Measurements from ENCODE around the gene KRT16.
"Not testable (repeated sequence)": the region's sequence is repeated elsewhere in the genome, so short reads cannot be mapped to it uniquely, and the experiment has no call there.

The KRT16 gene

DNA sequence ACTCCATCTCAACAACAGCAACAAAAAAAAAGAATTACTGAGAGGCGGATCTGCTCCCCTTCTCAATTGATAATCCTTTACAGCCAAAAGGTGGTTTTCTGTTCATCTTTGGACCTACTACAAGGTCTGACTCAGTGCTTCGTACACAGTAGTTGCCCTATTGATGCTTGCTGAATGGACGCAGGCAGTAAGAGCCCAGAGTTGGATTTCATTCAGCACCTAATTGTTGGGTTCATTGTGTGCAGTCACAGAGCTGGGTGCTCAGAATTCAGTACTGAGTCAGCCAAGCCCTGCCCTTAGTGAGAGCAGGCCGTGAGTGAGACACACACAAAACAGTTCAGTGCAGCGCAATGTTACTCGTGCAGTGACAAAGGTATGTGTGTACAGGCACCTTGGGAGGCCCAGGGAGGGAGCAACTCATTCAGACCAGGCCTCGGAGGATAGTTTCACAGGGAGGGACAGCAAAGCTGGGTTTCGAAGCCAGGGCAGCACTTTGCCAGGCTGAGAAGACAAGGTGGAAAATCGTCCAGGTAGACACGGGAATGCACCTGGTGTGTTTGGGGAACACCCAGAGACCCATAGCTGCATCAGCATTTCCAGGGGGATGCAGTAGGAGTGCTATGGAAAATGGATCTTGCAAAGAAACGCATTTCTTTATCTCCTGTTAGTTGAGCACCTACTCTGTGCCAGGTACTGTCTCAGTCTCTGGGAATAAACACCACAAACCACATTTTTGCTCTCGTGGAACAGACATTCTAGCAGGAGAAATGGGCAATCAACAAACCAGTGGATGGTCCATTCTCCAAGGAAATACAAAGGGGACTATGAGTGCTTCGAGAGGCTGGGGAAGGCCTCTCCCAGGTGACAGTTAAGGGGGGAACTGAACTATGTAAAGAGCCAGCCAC lies 29.9 kb upstream of the KRT16 start:
- peaks cover 5% of the 10 kb centered on the region for H3K4me1 ChIP-seq (ENCODE audit: control insufficient read depth, insufficient read depth, low read depth, low read length)
- no peaks in the 10 kb centered on the region for H3K79me1 ChIP-seq (replicated peaks; ENCODE audit: low read length, poor library complexity, severe bottlenecking)
- no peak overlapping the region for H2BK120ac ChIP-seq (ENCODE audit: low read depth, low read length)
- H3K4me3 ChIP-seq (ENCODE audit: insufficient read depth in 1 of 2, low read depth in 1 of 2, low read length in 2 of 2) = no peak overlapping the region
- H3K18ac ChIP-seq (ENCODE audit: low read depth in 1 of 2, low read length in 2 of 2) = no peak overlapping the region
- H3K9me3 ChIP-seq (ENCODE audit: control insufficient read depth, low read length) = no peaks in the 10 kb centered on the region
- H3K9ac ChIP-seq (ENCODE audit: low read length) = no peak overlapping the region
- no peak overlapping the region for H3K4me2 ChIP-seq (ENCODE audit: low read length, poor library complexity, severe bottlenecking)
- no peak overlapping the region for H4K91ac ChIP-seq (ENCODE audit: low read length)
- WGBS = 89% methylated on average over 13 of the region's 13 CpGs
- no peak overlapping the region for H2AFZ ChIP-seq (ENCODE audit: low read depth, low read length)
- H2AK5ac ChIP-seq (ENCODE audit: low read length, severe bottlenecking) = no peak overlapping the region
- no peak overlapping the region for H2BK15ac ChIP-seq (ENCODE audit: low read depth, poor library complexity, severe bottlenecking)
- no peaks in the 10 kb centered on the region for H3K36me3 ChIP-seq (ENCODE audit: control insufficient read depth in 1 of 2, insufficient read depth in 2 of 2, low read depth in 1 of 2, low read length in 2 of 2)
- H3K27ac ChIP-seq (ENCODE audit: low read length, poor library complexity, severe bottlenecking) = no peak overlapping the region
- no peak overlapping the region for H4K8ac ChIP-seq (ENCODE audit: low read length)
- no peak overlapping the region for H3K4ac ChIP-seq (ENCODE audit: low read depth in 1 of 2, low read length in 2 of 2)
- no peak for DNase-seq
- no peak overlapping the region for H3K14ac ChIP-seq (ENCODE audit: low read length in 2 of 2)
- no peak overlapping the region for H3K23ac ChIP-seq (ENCODE audit: low read length in 2 of 2)
- no peaks in the 10 kb centered on the region for H3K27me3 ChIP-seq (ENCODE audit: control insufficient read depth in 1 of 2, insufficient read depth in 1 of 2, low read length in 2 of 2)
- H2BK5ac ChIP-seq (ENCODE audit: low read depth, low read length, poor library complexity, severe bottlenecking) = no peak overlapping the region
- no peak overlapping the region for H2BK12ac ChIP-seq (ENCODE audit: low read length in 2 of 2)

DNA sequence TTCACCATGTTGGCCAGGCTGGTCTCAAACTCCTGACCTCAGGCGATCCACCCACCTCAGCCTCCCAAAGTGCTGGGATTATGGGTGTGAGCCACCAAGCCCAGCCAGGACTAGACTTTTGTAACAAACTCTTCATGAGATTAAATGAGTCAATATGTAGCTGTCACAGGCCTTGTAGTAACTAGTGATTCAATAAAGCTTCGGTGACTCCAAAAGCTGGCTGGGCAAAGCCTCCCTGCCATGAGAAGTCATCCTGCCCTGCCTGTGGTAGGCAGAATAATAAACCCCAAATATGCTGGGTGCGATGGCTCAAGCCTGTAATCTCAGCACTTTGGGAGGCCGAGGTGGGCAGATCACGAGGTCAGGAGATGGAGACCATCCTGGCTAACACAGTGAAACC lies 28.0 kb upstream of the KRT16 start:
- DNase-seq; H2AK5ac ChIP-seq (ENCODE audit: low read length, severe bottlenecking); H3K9ac ChIP-seq (ENCODE audit: low read length); H2BK12ac ChIP-seq (ENCODE audit: low read length in 2 of 2); H3K4me1 ChIP-seq (ENCODE audit: control insufficient read depth, insufficient read depth, low read depth, low read length); H3K79me1 ChIP-seq (replicated peaks; ENCODE audit: low read length, poor library complexity, severe bottlenecking); H2BK5ac ChIP-seq (ENCODE audit: low read depth, low read length, poor library complexity, severe bottlenecking); H3K27me3 ChIP-seq (ENCODE audit: control insufficient read depth in 1 of 2, insufficient read depth in 1 of 2, low read length in 2 of 2); H3K23ac ChIP-seq (ENCODE audit: low read length in 2 of 2); H2AFZ ChIP-seq (ENCODE audit: low read depth, low read length); H3K36me3 ChIP-seq (ENCODE audit: control insufficient read depth in 1 of 2, insufficient read depth in 2 of 2, low read depth in 1 of 2, low read length in 2 of 2); H4K8ac ChIP-seq (ENCODE audit: low read length); H4K91ac ChIP-seq (ENCODE audit: low read length); H2BK120ac ChIP-seq (ENCODE audit: low read depth, low read length); H3K14ac ChIP-seq (ENCODE audit: low read length in 2 of 2); H2BK15ac ChIP-seq (ENCODE audit: low read depth, poor library complexity, severe bottlenecking); H3K4me2 ChIP-seq (ENCODE audit: low read length, poor library complexity, severe bottlenecking); H3K18ac ChIP-seq (ENCODE audit: low read depth in 1 of 2, low read length in 2 of 2); H3K27ac ChIP-seq (ENCODE audit: low read length, poor library complexity, severe bottlenecking); H3K9me3 ChIP-seq (ENCODE audit: control insufficient read depth, low read length); H3K4ac ChIP-seq (ENCODE audit: low read depth in 1 of 2, low read length in 2 of 2); H3K4me3 ChIP-seq (ENCODE audit: insufficient read depth in 1 of 2, low read depth in 1 of 2, low read length in 2 of 2): not testable (repeated sequence)
- 93% methylated on average over 4 of the region's 5 CpGs for WGBS

DNA sequence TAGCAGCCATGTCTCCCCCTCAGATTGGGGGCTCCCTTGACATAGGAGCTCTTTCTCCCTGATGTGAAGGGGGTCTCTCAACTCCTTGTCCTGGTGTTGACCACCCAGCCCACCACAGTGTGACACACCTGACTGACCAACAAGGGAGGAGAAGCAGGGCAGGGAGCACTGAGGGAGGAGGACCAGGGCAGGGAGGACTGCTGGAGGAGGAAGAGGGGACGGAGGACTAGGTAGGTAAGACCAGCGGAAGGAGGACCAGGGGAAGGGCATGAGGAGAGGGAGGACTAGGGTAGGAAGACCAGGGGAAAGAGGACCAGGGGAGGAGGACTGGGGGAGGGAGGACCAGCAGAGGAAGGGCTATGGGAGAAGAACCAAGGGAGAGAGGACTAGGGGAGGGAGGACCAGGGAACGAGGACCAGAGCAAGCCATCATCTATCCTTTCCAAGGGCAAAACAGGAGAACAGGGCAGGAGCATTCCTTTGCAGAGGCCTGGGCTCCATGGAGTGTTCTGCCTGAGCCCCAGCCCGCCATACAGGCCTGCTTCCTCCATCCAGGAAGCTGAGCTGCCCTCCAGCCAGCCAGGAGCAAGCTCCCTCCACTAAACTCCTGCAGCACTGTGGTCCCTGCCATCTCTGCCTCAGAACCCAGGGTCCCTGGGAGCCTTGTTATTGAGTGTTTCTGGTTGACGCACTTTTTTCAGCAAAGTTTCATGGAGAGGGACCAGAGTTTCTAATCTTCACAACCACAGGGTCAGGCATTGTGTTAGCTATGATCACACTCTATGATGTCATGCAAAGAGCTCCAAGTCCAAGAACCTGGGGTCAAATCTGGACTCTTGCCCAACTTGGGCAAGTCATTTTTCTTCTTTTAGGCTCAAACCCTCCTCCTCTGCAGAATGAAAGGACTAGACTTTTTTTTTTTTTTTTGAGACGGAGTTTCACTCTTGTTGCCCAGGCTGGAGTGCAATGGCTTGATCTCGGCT lies 27.2 kb upstream of the KRT16 start:
- H3K9me3 ChIP-seq (ENCODE audit: control insufficient read depth, low read length) = no peaks in the 10 kb centered on the region
- H3K18ac ChIP-seq (ENCODE audit: low read depth in 1 of 2, low read length in 2 of 2) = no peak overlapping the region
- H2AK5ac ChIP-seq (ENCODE audit: low read length, severe bottlenecking) = no peak overlapping the region
- H2BK5ac ChIP-seq (ENCODE audit: low read depth, low read length, poor library complexity, severe bottlenecking) = no peak overlapping the region
- H3K36me3 ChIP-seq (ENCODE audit: control insufficient read depth in 1 of 2, insufficient read depth in 2 of 2, low read depth in 1 of 2, low read length in 2 of 2) = no peaks in the 10 kb centered on the region
- no peak overlapping the region for H4K8ac ChIP-seq (ENCODE audit: low read length)
- H3K79me1 ChIP-seq (replicated peaks; ENCODE audit: low read length, poor library complexity, severe bottlenecking) = no peaks in the 10 kb centered on the region
- H3K27ac ChIP-seq (ENCODE audit: low read length, poor library complexity, severe bottlenecking) = no peak overlapping the region
- no peak overlapping the region for H2BK120ac ChIP-seq (ENCODE audit: low read depth, low read length)
- no peak overlapping the region for H3K9ac ChIP-seq (ENCODE audit: low read length)
- no peak overlapping the region for H2BK15ac ChIP-seq (ENCODE audit: low read depth, poor library complexity, severe bottlenecking)
- H2AFZ ChIP-seq (ENCODE audit: low read depth, low read length) = no peak overlapping the region
- 86% methylated on average over 7 of the region's 7 CpGs for WGBS
- H3K4ac ChIP-seq (ENCODE audit: low read depth in 1 of 2, low read length in 2 of 2) = no peak overlapping the region
- H3K4me2 ChIP-seq (ENCODE audit: low read length, poor library complexity, severe bottlenecking) = no peak overlapping the region
- H3K4me3 ChIP-seq (ENCODE audit: insufficient read depth in 1 of 2, low read depth in 1 of 2, low read length in 2 of 2) = no peak overlapping the region
- H3K4me1 ChIP-seq (ENCODE audit: control insufficient read depth, insufficient read depth, low read depth, low read length) = peaks cover 2% of the 10 kb centered on the region
- peaks cover 0 to 8% of the 10 kb centered on the region in 2 experiments for H3K27me3 ChIP-seq (ENCODE audit: control insufficient read depth in 1 of 2, insufficient read depth in 1 of 2, low read length in 2 of 2)
- H4K91ac ChIP-seq (ENCODE audit: low read length) = no peak overlapping the region
- DNase-seq = no peak
- H2BK12ac ChIP-seq (ENCODE audit: low read length in 2 of 2) = no peak overlapping the region
- no peak overlapping the region for H3K14ac ChIP-seq (ENCODE audit: low read length in 2 of 2)
- H3K23ac ChIP-seq (ENCODE audit: low read length in 2 of 2) = no peak overlapping the region

DNA sequence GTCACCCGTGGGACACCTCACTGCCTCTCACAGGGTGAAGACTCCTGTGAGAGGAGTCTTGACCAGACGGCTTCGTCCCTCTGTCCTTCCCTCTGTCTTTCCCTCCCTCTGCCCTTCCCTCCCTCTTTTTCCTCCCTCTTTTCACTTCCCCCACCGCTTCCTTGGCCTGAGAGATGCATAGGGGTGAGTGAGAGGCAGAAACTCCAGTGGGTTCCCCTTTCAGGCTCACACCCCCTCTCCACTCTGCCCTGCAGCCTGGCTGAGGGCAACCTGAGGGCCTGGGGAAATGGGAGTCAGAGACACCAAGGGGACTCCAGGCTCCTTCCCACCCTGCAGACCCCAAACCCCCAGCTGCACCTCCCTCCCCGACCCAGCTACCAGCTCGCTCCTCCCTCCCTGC lies 26.4 kb upstream of the KRT16 start:
- Histone ChIP-seq H3K4me3 (ENCODE audit: insufficient read depth in 1 of 2, low read depth in 1 of 2, low read length in 2 of 2) (no peak overlapping the region), H2BK15ac (ENCODE audit: low read depth, poor library complexity, severe bottlenecking) (no peak overlapping the region), H2AK5ac (ENCODE audit: low read length, severe bottlenecking) (no peak overlapping the region), H2BK120ac (ENCODE audit: low read depth, low read length) (no peak overlapping the region), H4K8ac (ENCODE audit: low read length) (no peak overlapping the region), H3K4me1 (ENCODE audit: control insufficient read depth, insufficient read depth, low read depth, low read length) (peaks cover 2% of the 10 kb centered on the region), H4K91ac (ENCODE audit: low read length) (no peak overlapping the region), H3K36me3 (ENCODE audit: control insufficient read depth in 1 of 2, insufficient read depth in 2 of 2, low read depth in 1 of 2, low read length in 2 of 2) (no peaks in the 10 kb centered on the region), H3K27me3 (ENCODE audit: control insufficient read depth in 1 of 2, insufficient read depth in 1 of 2, low read length in 2 of 2) (peaks cover 0 to 11% of the 10 kb centered on the region in 2 experiments), H2BK12ac (ENCODE audit: low read length in 2 of 2) (no peak overlapping the region), H3K9me3 (ENCODE audit: control insufficient read depth, low read length) (no peaks in the 10 kb centered on the region), H3K79me1 (replicated peaks; ENCODE audit: low read length, poor library complexity, severe bottlenecking) (no peaks in the 10 kb centered on the region), H3K9ac (ENCODE audit: low read length) (no peak overlapping the region), H3K14ac (ENCODE audit: low read length in 2 of 2) (no peak overlapping the region), H2BK5ac (ENCODE audit: low read depth, low read length, poor library complexity, severe bottlenecking) (no peak overlapping the region), H3K27ac (ENCODE audit: low read length, poor library complexity, severe bottlenecking) (no peak overlapping the region), H3K4me2 (ENCODE audit: low read length, poor library complexity, severe bottlenecking) (no peak overlapping the region), H2AFZ (ENCODE audit: low read depth, low read length) (no peak overlapping the region), H3K4ac (ENCODE audit: low read depth in 1 of 2, low read length in 2 of 2) (no peak overlapping the region), H3K23ac (ENCODE audit: low read length in 2 of 2) (no peak overlapping the region), H3K18ac (ENCODE audit: low read depth in 1 of 2, low read length in 2 of 2) (no peak overlapping the region)
- 53% methylated on average over 2 of the region's 6 CpGs for WGBS
- DNase-seq = no peak
